NT2/D1 (cell line): ENCODE results near the gene OR5A2.

Experiments
- SUZ12 ChIP-seq: IDR thresholded peaks from 2 replicates; pipeline ENCODE4 v1.6.1; 2011; ENCODE audit not compliant: insufficient read length, insufficient read depth; ENCODE audit errors: extremely low read depth
- ZNF274 ChIP-seq: IDR thresholded peaks from 2 replicates; pipeline ENCODE4 v1.6.1; 2011; ENCODE audit warnings: mild to moderate bottlenecking, low read depth, low read length

GRCh38 chr11:59403546-59403945 lies 22.7 kb downstream of the OR5A2 start:
- TF ChIP-seq SUZ12 (no peak), ZNF274 (no peak)
